Activated T-cell treated with anti-CD3 and anti-CD28 coated beads for 48 hours (primary cell): ENCODE measurements around the gene MT1M.
"Not testable (repeated sequence)": the region's sequence is repeated elsewhere in the genome, so short reads cannot be mapped to it uniquely, and the experiment has no call there.

Experiments used
- DNase-seq: peaks from one replicate; pipeline ENCODE4 v3.0.0-alpha.2; 2020; ENCODE audit warnings: low read depth

MT1M gene

GRCh38 chr16:56649271-56649670 lies 16.8 kb downstream of the MT1M start:
- no peak for DNase-seq

GRCh38 chr16:56649820-56650219 lies 17.4 kb downstream of the MT1M start:
- DNase-seq, result no peak

GRCh38 chr16:56651586-56651985 lies 19.1 kb downstream of the MT1M start, which contains the start of gene MT1B:
TSS of gene MT1B (plus strand) at chr16:56651886. CDS start at chr16:56651954, 68 bp downstream.
- DNase-seq, result no peak

GRCh38 chr16:56652600-56652999 lies 20.1 kb downstream of the MT1M start:
- DNase-seq, result no peak

GRCh38 chr16:56653218-56653617 lies 20.8 kb downstream of the MT1M start:
- no peak for DNase-seq

GRCh38 chr16:56657555-56658326 lies 25.3 kb downstream of the MT1M start, which contains the start of gene MT1F:
TSS of gene MT1F (plus strand) at chr16:56657959. CDS start at chr16:56658059, 100 bp downstream.
- peak; percentile 68 for DNase-seq

- DNase-seq, result no peak
These were observed 25.9 kb downstream of the MT1M start for GRCh38 chr16:56658327-56658875.

GRCh38 chr16:56662357-56663354 lies 30.2 kb downstream of the MT1M start:
- no peak for DNase-seq

- no peak for DNase-seq
These were observed 32.0 kb downstream of the MT1M start for GRCh38 chr16:56664506-56664905.

GRCh38 chr16:56665286-56666261 lies 33.1 kb downstream of the MT1M start:
- DNase-seq, result not testable (repeated sequence)

GRCh38 chr16:56667581-56668571 lies 35.4 kb downstream of the MT1M start, which contains the start of gene MT1G:
TSS of gene MT1G (minus strand) at chr16:56668065. CDS start at chr16:56667993, 72 bp downstream.
- DNase-seq, result peak; percentile 49

- peak; percentile 30 for DNase-seq
These were observed 36.8 kb downstream of the MT1M start, which contains the start of gene MT1H for GRCh38 chr16:56669005-56669839. TSS of gene MT1H (plus strand) at chr16:56669814. CDS start at chr16:56669885, 71 bp downstream.

- no peak for DNase-seq
These were observed 37.6 kb downstream of the MT1M start for GRCh38 chr16:56669840-56670619.

- no peak for DNase-seq
These were observed 38.1 kb downstream of the MT1M start for GRCh38 chr16:56670620-56670934.

- not testable (repeated sequence) for DNase-seq
These were observed 39.2 kb downstream of the MT1M start for GRCh38 chr16:56671691-56672090.

- not testable (repeated sequence) for DNase-seq
These were observed 39.7 kb downstream of the MT1M start for GRCh38 chr16:56672171-56672570.

GRCh38 chr16:56672761-56673536 lies 40.5 kb downstream of the MT1M start:
- DNase-seq, result no peak
